ENCODE results near the gene MRTFA. TPM values are rescaled to one million over a fixed set of nuclear protein-coding genes. Genes with fewer than 3 reads are reported as not detected.
"Not testable (repeated sequence)": the region's sequence is repeated elsewhere in the genome, so short reads cannot be mapped to it uniquely, and the experiment has no call there.

Gene MRTFA
- total RNA-seq, 1 experiment from 2014 or later = 30.7 TPM

DNA sequence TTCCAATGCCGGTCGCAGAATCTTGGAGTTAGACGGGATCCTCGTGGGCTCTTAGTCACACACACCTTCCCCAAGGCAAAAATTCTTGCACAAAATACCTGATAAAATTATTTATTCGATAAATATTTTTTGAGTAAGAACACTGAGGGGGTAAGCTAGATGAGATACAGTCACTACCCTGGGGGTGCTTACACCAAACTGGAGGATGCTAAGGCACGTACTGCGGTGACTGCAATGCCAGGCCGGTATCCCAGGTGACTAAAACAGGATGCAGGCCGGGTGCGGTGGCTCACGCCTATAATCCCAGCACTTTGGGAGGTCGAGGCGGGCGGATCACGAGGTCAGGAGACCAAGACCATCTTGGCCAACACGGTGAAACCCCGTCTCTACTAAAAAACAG lies 1.7 kb upstream of the MRTFA start:
- Histone ChIP-seq H3K27me3 (no peaks in the 10 kb centered on the region), H3K4me3 (no peak overlapping the region), H3K36me3 (peaks cover 5% of the 10 kb centered on the region; the same call in 1 of the 2 replicates), H3K9me3 (no peaks in the 10 kb centered on the region)
- no peak for DNase-seq

GRCh38 chr22:40637183-40638150 lies 948 bp upstream of the MRTFA start:
- Histone ChIP-seq H3K4me3 (peak overlapping the region; percentile 85), H3K36me3 (peaks cover 12% of the 10 kb centered on the region), H3K9me3 (no peaks in the 10 kb centered on the region), H3K27me3 (no peaks in the 10 kb centered on the region)
- no peak for DNase-seq

GRCh38 chr22:40635940-40636379 lies 559 bp downstream of the MRTFA start:
- no peak for DNase-seq
- Histone ChIP-seq H3K36me3 (peaks cover 12% of the 10 kb centered on the region), H3K27me3 (no peaks in the 10 kb centered on the region), H3K9me3 (no peaks in the 10 kb centered on the region), H3K4me3 (peak overlapping the region; percentile 85)

GRCh38 chr22:40635043-40635939 lies 1.2 kb downstream of the MRTFA start:
- DNase-seq = peak; percentile 38
- Histone ChIP-seq H3K4me3 (peak overlapping the region; percentile 85), H3K27me3 (no peaks in the 10 kb centered on the region), H3K9me3 (no peaks in the 10 kb centered on the region), H3K36me3 (peaks cover 15% of the 10 kb centered on the region)

DNA sequence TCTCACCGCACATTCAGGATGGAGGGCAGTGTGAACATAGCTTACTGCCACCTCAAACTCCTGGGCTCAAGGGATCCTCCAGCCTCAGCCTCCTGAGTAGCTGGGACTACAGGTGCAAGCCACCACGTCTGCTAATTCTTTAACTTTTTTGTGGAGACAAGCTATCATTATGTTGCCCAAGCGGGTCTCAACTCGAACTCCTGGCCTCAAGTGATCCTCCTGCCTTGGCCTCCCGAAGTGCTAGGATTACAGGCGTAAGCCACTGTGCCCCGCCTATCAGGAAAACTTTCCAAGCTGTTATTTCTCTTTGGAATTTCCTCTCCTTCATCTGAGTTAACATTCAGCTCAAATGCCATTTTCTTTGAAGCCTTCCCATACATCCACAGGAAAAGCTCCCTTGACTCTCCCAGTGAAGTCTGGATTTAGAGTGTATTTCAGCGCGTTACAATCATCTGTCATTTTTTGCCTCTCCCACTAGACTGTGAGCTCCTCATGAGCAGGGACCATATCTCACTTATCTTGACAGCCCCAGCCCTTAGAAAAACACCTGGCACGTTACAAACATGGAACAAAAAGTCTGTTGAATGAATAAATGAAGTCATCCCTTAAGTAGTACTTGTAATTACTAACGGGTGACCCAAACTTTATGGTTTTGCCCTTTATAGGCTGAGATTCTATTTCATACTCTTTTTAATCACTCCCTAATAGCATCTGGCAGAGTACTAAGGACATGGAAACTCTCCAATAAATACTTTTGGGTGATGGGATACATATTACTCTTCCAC lies 2.2 kb downstream of the MRTFA start:
- peaks cover 15% of the 10 kb centered on the region for H3K36me3 ChIP-seq
- no peak for DNase-seq
- H3K9me3 ChIP-seq = no peaks in the 10 kb centered on the region
- H3K4me3 ChIP-seq = peak overlapping the region; percentile 85
- no peaks in the 10 kb centered on the region for H3K27me3 ChIP-seq

- no peaks in the 10 kb centered on the region for H3K27me3 ChIP-seq
- H3K4me3 ChIP-seq = no peak overlapping the region
- no peaks in the 10 kb centered on the region for H3K9me3 ChIP-seq
- DNase-seq = no peak
- H3K36me3 ChIP-seq = peaks cover 15% of the 10 kb centered on the region
Observed at GRCh38 chr22:40633036-40633435, 3.5 kb downstream of the MRTFA start.

GRCh38 chr22:40631925-40632324 lies 4.6 kb downstream of the MRTFA start:
- H3K36me3 ChIP-seq = peaks cover 17% of the 10 kb centered on the region
- H3K9me3 ChIP-seq = no peaks in the 10 kb centered on the region
- no peak overlapping the region for H3K4me3 ChIP-seq
- no peak for DNase-seq
- no peaks in the 10 kb centered on the region for H3K27me3 ChIP-seq

- Histone ChIP-seq H3K4me3 (no peak overlapping the region), H3K27me3 (no peaks in the 10 kb centered on the region)
- no peak for DNase-seq
Observed at GRCh38 chr22:40628354-40629042, 8.0 kb downstream of the MRTFA start.

DNA sequence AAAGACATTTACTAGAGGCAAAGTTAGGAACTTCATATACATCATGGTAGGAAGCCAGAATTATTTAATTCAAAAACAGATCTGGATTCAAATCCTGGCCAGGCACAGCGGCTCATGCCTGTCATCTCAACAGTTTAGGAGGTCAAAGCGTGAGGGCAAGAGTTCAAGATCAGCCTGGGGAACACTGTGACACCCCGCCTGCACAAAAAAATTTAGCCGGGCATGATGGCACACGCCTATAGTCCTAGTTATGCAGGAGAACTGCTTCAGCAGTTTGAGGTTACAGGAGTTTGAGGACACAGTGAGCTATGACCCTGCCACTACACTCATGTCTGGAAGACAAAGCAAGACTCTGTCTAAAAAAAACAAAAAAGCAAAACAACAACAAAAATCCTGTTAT lies 8.9 kb downstream of the MRTFA start:
- Histone ChIP-seq H3K36me3 (peaks cover 11% of the 10 kb centered on the region), H3K4me3 (no peak overlapping the region), H3K27me3 (no peaks in the 10 kb centered on the region), H3K9me3 (peaks cover 4% of the 10 kb centered on the region)
- DNase-seq = no peak

More at GRCh38 chr22:40628354-40629042, 8.0 kb downstream of the MRTFA start:
- Histone ChIP-seq H3K9me3 (no peaks in the 10 kb centered on the region), H3K36me3 (peaks cover 12% of the 10 kb centered on the region)

GRCh38 chr22:40626851-40627250 lies 9.7 kb downstream of the MRTFA start:
- Histone ChIP-seq H3K4me3 (no peak overlapping the region), H3K27me3 (no peaks in the 10 kb centered on the region), H3K36me3 (peaks cover 11% of the 10 kb centered on the region), H3K9me3 (peaks cover 6% of the 10 kb centered on the region)
- DNase-seq = no peak

GRCh38 chr22:40625794-40626193 lies 10.7 kb downstream of the MRTFA start:
- not testable (repeated sequence) for H3K27me3 ChIP-seq, H3K4me3 ChIP-seq, H3K9me3 ChIP-seq, H3K36me3 ChIP-seq, DNase-seq

DNA sequence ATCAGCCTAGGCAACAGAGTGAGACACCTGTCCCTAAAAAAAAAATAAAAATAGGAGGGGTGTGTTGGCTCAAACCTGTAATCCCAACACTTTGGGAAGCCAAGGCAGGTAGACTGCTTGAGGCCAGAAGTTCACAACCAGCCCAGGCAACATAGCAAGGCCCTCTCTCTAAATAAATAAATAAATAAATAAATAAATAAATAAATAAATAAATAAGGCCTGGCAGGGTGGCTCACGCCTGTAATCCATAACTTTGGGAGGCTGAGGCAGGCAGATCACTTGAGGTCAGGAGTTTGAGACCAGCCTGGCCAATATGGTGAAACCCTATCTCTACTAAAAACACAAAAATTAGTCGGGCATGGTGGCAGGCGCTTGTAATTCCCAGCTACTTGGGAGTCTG lies 11.2 kb downstream of the MRTFA start:
- H3K4me3 ChIP-seq, H3K27me3 ChIP-seq, DNase-seq: not testable (repeated sequence)
- Histone ChIP-seq H3K36me3 (peaks cover 13% of the 10 kb centered on the region), H3K9me3 (peaks cover 12% of the 10 kb centered on the region)

DNA sequence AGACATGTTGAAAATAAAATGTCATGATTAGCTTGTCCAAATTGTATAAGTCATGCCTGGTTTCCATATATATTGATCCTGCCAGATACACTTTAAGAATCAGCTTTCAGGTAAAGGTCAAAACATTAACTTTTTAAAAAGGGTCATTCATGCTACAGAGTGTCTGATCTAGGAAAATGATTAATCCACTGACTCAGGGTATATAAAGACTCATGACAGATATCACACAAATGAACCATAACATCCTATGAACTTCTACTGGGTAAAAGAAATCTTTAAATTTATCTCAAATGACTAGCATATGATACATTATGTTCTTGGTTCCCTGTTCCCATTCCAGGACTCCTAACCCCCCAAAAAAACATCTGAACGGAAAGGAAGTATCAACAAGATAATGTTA lies 11.7 kb downstream of the MRTFA start:
- H3K27me3 ChIP-seq = no peaks in the 10 kb centered on the region
- no peak for DNase-seq

DNA sequence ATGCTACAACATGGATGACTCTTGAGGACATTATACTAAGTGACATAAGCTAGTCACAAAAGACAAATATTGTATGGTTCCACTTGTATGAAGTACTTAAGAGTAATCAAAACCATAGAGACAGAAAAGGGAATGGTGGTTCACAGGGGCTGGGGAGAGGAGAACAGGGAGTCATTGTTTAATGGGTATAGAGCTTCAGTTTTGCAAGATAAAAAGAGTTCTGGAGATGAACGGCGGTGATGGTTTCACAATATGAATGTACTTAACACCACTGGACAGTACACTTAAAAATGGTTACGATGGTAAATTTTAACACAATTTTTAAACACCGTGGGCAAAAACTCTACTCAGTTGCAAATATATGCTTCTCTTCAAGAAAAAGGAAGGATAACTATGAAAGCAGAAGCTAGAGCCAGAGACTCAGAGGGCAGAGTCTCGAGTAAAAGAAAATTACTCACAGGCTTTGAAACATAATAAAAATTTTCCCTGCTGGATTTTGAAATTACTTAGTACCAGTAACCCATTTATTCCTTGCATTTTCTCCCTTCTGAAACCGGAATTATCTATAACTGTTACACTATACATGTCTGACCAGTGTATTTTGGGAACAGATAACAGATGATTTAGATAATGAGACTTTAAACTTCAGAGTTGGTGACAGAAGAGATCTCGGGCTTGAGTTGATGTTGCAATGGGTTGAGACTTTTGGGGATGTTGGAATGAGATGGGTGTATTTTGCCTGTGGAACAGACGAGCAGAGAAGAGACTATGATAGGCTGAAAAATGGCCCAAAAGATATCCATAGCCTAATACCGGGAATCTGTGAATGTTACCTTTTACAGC lies 15.0 kb downstream of the MRTFA start:
- no peaks in the 10 kb centered on the region for H3K27me3 ChIP-seq
- no peak overlapping the region for H3K4me3 ChIP-seq
- peaks cover 12% of the 10 kb centered on the region for H3K9me3 ChIP-seq
- H3K36me3 ChIP-seq = peaks cover 14% of the 10 kb centered on the region
- no peak for DNase-seq

More for the DNA sequence above, 11.7 kb downstream of the MRTFA start:
- Histone ChIP-seq H3K36me3 (peaks cover 13% of the 10 kb centered on the region), H3K4me3 (no peak overlapping the region), H3K9me3 (peaks cover 12% of the 10 kb centered on the region)

- Histone ChIP-seq H3K9me3 (peaks cover 12% of the 10 kb centered on the region), H3K4me3 (no peak overlapping the region), H3K27me3 (no peaks in the 10 kb centered on the region), H3K36me3 (peaks cover 14% of the 10 kb centered on the region)
- no peak for DNase-seq
Observed at GRCh38 chr22:40620464-40621046, 16.0 kb downstream of the MRTFA start.
